GM19463 (cell line): ENCODE measurements around the gene FGF21.

Source experiments
- ATAC-seq: cut with Tn5 transposase; IDR thresholded peaks from one replicate; pipeline ENCODE4 v1.9.1; 2021; ENCODE audit warnings: mild to moderate bottlenecking, moderate library complexity; ENCODE audit not compliant: unreplicated experiment

The FGF21 gene

DNA sequence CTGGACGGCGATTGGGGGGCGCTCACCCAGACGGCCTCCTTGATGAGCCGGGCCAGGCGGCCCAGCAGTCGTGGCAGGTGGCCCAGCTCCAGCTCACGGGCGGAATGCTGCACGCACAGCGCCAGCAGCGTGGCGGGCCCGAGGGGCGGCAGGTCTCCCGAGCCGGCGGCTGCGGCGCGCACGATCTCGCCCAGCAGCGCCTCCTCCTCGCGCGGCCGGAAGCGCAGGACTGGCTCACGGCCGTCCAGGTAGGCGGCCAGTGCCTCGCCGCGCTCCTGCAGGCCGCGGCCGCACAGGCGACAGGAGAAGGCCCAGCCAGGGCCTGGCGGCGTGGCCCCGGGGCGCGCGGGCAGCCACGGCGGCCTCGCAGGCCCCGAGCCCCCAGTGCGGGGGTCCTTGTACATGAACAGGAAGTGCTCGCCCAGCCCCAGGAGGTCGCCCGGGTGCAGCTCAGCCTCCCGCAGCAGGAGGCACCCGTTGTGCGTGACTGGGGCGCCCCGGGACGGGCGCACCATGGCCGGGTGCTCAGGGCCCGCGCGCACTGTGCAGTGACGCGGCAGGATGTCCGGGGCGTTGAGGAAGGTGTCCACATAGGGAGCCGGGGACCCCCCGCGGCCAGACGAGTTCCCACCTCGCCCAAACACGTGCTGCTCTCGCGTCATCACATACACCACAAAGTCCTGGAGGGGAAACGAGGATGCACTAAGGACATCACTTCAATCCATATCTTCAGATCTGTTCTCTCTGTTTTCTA lies 26.2 kb upstream of the FGF21 start:
- no peak for ATAC-seq

GRCh38 chr19:48731452-48731851 lies 23.9 kb upstream of the FGF21 start:
- ATAC-seq: no peak

DNA sequence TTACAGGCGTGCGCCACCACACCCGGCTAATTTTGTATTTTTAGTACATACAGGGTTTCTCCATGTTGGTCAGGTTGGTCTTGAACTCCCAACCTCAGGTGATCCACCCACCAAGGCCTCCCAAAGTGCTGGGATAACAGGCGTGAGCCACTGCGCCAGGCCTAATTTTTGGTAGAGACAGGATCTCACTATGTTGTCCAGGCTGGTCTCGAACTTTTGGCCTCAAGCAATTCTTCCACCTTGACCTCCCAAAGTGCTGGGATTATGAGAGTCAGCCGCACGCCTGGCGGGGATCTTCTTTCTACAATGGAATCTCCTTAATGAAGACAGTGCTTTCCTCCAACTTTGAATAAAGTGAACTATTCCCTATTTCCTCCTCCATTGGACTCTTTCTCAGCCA lies 20.7 kb upstream of the FGF21 start:
- ATAC-seq: no peak

DNA sequence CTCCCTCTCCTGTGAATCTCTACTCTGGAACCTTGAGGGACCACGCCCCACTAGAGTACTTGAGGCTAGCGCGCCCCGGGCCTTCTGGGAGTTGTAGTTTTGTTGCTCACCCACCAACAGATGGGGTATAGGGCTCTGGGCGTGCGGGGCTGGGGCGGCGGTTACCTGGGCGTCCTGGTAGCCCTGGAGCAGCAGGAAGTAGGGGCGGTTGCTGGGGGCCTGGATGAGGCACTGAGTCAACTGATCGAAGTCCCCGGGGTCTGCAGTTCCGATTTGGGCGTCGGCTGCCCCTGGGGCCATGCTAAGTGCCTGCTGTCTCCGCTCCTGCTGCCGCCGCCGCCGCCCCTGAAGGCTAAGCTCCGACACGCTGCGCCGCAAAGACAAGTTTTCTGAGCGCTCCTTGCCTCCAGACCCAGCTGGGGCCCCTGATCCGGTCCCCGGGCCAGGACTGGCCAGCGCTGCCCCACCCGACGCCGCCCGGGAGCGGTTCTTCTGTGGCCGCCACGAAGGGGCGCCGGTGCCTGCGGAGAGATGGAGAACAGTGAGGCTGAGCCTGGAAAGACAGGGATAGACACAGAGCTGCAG lies 20.2 kb upstream of the FGF21 start:
- no peak for ATAC-seq

GRCh38 chr19:48737360-48737998 lies 17.8 kb upstream of the FGF21 start:
- ATAC-seq: no peak

GRCh38 chr19:48738557-48739403 lies 16.5 kb upstream of the FGF21 start:
- ATAC-seq: peak; percentile 88

DNA sequence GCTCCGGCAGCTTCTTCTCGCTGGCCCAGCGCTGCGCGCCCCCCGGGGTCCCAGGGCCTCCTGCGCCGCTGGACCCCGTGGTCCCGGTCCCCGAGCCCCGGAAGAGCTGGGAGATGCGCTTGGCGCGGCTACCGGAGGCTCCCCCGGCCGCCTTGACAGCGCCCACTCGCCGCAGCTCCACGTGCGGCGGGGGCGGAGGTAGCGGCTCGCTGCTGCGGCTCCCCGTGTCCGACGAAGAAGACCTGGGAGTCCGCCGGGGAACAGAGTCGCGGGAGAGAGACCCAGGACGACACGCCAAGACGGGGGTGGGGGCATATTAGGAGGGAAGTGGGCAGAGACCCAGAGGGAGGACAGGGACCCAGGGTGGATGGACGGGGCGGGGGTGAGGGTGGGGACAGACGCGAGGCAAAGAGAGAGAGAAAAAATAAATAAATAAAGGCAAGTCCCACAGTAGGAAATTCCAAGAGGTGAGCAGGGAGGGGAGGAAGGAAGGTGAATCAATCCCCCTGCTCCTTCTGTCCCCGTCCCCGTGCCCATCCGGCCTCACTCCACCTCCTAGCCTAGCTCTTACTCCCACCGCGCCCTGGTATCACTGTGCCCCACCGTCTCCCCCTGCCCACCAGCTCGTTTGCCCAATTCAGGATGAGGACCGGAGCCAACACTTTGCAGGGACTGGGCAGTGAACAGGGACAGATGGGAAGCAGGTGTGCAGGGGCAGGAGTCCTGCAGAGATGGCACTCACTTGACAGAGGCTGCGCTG lies 15.7 kb upstream of the FGF21 start:
- ATAC-seq: no peak

GRCh38 chr19:48740164-48740972 lies 15.0 kb upstream of the FGF21 start, which contains the start of gene RASIP1:
RASIP1 (minus strand) TSS chr19:48740610; CDS start chr19:48740282, 328 bp downstream.
- no peak for ATAC-seq

DNA sequence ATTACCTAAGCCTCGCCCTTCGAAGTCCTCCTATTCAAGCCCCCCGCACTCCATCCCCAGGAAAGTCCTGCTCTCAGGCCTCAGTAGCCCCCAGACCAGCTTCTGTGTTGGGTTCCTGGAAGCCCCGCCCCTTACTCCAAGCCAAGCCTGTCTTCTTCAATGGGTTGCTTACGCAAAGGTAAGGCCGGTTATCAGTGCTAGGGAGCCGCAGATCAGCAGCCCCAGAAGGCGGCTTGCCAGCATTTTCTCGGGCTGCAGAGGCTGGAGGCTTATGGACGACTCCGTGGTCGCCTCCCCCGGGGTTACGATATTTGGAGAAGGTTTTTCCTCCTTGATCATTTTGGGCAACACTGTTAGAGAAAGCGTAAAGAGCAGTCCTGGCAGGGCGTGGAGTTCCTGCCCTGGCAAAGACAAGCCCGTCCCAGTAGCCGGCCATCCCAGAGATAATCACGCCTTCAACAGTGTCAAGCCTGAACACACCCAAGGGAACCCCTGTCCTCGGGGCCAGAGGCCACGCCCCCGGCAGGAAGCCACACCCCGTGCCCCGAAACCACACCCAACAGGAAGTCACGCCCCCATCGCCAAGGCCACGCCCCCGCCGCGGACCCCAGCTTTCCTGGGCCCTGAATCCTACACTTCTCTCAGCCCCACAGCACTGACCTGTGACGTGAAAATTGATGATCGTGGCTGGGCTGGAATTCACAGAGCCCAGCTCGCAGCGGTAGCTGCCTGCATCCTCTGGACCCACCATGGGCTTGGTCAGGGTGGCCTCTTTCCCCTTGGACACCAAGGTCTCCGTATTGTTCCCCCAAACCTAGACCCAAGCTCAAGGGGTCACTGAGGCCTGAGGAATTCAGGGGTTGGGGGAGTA lies 14.0 kb upstream of the FGF21 start:
- ATAC-seq: no peak

DNA sequence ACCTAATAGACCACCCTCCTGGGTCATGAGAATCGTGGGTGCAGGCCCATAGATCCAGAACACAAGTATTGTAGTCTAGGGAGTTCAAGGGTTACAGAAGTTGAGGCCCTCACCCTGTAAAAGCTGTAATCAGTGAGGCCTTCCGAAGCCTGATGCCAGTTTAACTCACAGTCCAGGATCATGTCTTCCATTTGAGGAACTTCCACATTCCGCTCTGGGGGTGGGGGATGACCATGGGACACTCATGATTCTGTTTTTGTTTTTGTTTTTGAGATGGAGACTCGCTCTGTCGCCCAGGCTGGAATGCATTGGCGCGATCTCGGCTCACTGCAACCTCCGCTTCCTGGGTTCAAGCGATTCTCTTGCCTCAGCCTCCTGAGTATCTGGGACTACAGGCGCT lies 13.2 kb upstream of the FGF21 start:
- no peak for ATAC-seq

- no peak for ATAC-seq
These were observed 9.9 kb upstream of the FGF21 start for GRCh38 chr19:48745208-48745995.

DNA sequence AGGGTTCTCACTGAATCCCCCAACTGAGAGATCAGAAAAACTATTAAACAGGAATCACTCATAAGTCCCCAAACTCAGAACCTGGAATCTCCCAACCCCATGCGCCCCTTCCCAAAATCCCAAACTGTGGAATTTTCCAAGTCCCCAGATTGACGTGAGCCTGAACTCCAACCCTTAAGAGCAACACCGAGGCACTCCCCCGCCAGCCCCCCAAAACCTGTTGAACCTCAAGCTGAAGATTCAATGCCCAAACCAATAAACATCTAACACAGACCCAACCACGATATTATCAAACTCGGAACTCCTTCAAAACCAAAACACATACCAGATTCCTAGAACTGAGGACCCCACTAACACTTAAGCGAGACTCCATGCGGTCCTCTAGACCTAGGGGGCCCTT lies 9.2 kb upstream of the FGF21 start:
- ATAC-seq: no peak

DNA sequence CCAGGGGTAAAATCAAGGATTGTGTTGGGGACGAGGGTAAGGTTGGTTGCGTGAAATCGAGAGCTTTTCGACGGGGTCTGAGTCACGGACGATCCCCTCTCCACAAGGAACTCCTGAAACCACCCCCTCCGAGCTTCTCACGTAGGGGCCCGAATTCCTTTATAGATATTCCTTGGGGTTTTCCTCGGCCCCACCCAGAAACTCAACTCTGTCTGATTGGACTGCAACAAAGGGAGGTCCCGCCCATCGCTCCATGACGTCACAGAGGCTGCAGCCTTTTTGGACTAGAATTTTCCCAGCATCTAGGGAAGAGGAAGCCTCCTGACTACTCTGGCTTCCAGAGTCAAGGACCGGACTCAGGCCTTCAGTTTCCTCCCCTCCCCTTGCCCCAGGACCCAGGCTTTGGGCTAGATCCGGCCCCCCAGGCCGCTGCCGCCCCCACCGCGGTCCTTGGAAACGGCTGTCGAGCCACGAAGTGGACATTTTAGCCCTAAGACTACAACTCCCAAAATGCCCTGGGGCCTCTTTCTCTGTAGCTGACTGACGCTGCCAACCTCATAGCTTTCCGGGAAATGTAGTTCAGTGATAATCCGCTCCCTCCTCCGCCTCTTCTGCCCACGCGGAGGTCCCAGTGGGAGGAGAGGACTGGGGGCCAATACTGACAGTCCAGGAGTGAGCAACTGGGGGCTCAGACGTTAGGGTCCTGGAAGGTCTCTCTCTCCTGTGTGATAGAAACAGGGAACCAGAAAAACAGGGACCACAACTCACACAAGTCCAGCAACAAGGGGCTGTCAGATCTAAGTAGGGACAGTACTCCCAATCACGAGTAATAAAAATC lies 8.4 kb upstream of the FGF21 start, which contains the start of gene IZUMO1:
TSS of gene IZUMO1 (minus strand) at position 172 of the 838 bp plus-strand sequence. CDS start 1,050 bp downstream, outside the sequence.
- no peak for ATAC-seq

- ATAC-seq: no peak
These were observed 5.6 kb upstream of the FGF21 start for GRCh38 chr19:48749571-48750198.

DNA sequence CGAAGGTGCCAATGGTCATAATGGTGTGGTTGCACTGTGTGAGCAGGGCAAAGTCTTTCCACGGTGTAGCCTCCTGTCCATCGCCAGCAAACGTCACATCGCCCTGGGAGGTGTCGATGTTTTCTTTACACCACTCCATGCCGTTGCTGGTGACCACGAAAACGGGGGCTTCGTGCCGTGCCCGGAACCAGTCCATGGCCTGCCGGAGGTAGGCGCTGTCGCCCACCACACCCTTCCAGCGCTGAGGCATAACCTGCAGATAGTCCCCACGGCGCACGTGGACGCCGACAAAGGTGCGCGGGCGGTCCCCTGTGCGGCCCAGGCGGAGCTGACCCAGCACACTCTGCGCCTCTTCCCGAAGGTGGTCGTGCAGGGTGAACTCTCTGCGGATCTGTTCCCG lies 5.0 kb upstream of the FGF21 start:
- ATAC-seq: no peak

DNA sequence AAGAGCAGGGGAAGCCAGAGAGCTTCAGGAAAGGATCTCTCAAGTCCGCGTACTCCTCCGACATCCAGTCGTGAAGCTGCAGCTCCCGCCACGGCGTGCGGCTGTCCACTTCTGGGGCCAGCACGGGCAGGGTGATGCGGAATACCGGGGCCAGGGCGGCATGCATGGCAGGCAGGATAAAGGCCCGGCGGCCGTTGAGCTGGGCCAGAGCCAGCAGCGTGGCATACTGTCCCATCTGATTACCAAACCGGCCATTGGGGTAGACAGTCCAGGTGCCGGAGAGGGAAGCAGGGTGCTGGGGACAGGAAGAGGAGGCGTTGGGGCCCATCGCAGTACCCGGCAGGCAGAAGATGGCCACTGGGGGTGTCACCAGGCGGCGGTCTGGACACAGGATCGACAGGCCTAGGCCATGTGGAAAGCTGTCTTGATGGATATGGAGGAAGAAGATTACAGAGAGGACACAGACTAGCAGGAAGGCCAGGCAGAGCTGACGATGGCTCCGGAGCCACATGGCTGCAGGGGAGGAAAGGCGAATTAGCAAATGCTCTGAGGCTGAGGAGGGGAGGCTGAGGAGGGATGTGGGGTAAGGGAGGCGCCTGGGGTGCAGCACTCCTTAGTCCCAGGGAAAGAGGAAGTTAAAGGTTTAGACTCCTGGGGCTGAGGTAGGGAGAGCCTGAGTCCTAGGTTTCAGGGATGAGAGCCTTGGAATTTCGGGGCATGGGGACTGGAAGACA lies 4.4 kb upstream of the FGF21 start:
- no peak for ATAC-seq
